HG03378 (cell line): Measurements from ENCODE around the gene ETS1.
A peak's percentile ranks its signal among the peaks of the same experiment; 100 is the strongest.

Experiments used
- ATAC-seq: cut with Tn5 transposase; IDR thresholded peaks from one replicate; pipeline ENCODE4 v1.9.1; 2021; ENCODE audit warnings: mild to moderate bottlenecking, moderate library complexity; ENCODE audit not compliant: unreplicated experiment

The ETS1 gene

GRCh38 chr11:128573638-128574037, 13.7 kb downstream of the ETS1 start:
- ATAC-seq = no peak

GRCh38 chr11:128572965-128573364, 14.4 kb downstream of the ETS1 start:
- ATAC-seq = no peak

- ATAC-seq = no peak
These were observed 16.7 kb downstream of the ETS1 start for GRCh38 chr11:128570632-128571031.

- ATAC-seq = no peak
These were observed 18.1 kb downstream of the ETS1 start for GRCh38 chr11:128569291-128569690.

GRCh38 chr11:128568166-128568778, 19.1 kb downstream of the ETS1 start:
- no peak for ATAC-seq

GRCh38 chr11:128567130-128567529, 20.2 kb downstream of the ETS1 start:
- no peak for ATAC-seq

GRCh38 chr11:128565881-128566280, 21.5 kb downstream of the ETS1 start:
- no peak for ATAC-seq

GRCh38 chr11:128564642-128565245, 22.6 kb downstream of the ETS1 start:
- no peak for ATAC-seq

- ATAC-seq = no peak
These were observed 23.3 kb downstream of the ETS1 start for GRCh38 chr11:128563942-128564641.

- ATAC-seq = no peak
These were observed 24.1 kb downstream of the ETS1 start for GRCh38 chr11:128563308-128563707.

GRCh38 chr11:128559496-128560103, 27.8 kb downstream of the ETS1 start:
- peak; percentile 42 for ATAC-seq

- ATAC-seq = no peak
These were observed 31.8 kb downstream of the ETS1 start for GRCh38 chr11:128555606-128556005.

- ATAC-seq = no peak
These were observed 33.5 kb downstream of the ETS1 start for GRCh38 chr11:128553662-128554362.

GRCh38 chr11:128552783-128553661, 34.3 kb downstream of the ETS1 start:
- peak; percentile 47 for ATAC-seq

GRCh38 chr11:128551611-128552335, 35.6 kb downstream of the ETS1 start:
- ATAC-seq = peak; percentile 71

- ATAC-seq = no peak
These were observed 36.3 kb downstream of the ETS1 start for GRCh38 chr11:128551058-128551457.

GRCh38 chr11:128550261-128550821, 37.0 kb downstream of the ETS1 start:
- ATAC-seq = no peak

GRCh38 chr11:128549256-128549944, 38.0 kb downstream of the ETS1 start:
- no peak for ATAC-seq
